ENCODE data around the gene RAMP2.
"Not testable (repeated sequence)": the region's sequence is repeated elsewhere in the genome, so short reads cannot be mapped to it uniquely, and the experiment has no call there.

The RAMP2 gene

GRCh38 chr17:42769964-42770363, 8.9 kb downstream of the RAMP2 start:
- not testable (repeated sequence) for DNase-seq

DNA sequence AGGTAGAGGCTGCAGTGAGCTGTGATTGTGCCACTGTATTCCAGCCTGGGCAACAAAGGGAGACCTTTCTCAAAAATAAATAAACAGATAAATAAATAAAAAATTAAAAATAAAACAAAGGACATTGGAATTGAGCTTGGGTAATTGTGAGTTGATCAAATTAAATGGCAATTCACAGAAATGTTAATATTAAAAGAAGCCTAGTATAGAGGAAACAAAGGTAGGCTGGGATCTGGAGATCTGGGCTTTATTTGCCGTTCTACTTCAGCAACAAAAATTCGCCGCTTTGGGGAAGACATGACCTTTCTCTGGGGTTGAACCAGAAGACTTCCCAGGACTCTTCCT, 11.9 kb downstream of the RAMP2 start:
- no peak for DNase-seq

- peak; percentile 34 for DNase-seq
Measured at GRCh38 chr17:42773290-42774035, 12.4 kb downstream of the RAMP2 start, which contains the start of gene VPS25. Gene VPS25 (plus strand): TSS chr17:42773449. CDS start chr17:42773476, 27 bp downstream.

DNA sequence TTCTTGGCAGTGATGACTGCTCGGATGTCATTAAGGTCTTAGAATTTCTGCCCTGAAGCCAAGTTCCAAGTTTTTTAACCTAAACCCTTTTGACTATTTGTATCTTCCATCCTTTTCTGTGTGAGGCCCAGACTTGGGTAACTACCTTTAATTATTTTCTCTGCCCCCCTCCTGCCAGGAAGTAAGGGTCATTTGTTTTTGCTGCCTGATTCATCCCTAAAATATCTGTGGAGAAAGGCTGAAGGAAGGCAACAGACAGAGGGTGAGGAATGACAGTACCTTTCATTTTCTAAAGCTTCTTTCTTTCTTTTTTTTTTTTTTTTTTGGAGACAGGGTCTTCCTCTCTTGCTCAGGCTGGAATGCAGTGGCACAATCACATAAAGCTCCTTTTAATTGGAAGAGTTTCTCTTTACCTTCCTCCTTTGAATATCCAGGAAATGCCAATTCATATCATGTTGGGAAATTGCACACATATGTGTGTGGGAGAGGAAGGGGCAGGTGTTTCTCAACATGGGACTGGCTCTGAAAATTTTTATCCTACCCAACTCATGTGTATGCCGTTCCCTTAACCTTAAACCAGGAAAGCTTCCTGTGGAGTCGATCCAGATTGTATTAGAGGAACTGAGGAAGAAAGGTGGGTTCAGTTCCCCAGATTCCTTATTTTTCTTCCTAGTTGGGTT, 13.2 kb downstream of the RAMP2 start:
- no peak for DNase-seq

GRCh38 chr17:42775534-42776098, 14.6 kb downstream of the RAMP2 start:
- no peak for DNase-seq

- DNase-seq = no peak
Measured at GRCh38 chr17:42778570-42778969, 17.5 kb downstream of the RAMP2 start.

DNA sequence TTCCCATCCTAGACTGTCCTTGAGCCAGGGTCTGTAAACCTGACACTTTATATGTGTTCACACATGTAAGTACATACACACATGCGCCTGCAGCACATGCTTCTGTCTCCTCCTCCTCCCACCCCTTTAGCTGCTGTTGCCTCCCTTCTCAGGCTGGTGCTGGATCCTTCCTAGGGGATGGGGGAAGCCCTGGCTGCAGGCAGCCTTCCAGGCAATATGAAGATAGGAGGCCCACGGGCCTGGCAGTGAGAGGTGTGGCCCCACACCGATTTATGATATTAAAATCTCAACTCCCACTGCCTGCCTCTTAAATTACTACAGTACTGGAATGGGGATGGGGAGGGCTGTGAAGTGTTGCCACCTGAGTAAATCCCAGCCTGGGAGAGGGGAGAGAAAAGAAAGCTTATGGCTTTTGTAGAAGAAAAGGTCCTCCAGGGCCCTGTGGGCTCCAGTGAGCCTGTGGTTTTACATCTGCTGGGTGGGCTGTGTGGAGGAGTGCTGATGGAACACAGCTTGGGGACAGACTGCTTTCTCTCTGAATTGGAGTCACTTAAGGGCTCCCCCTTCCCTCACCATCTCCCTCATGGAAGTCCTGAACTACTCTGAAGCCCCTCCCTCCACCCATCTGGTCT, 18.4 kb downstream of the RAMP2 start:
- no peak for DNase-seq

GRCh38 chr17:42779936-42780850, 19.2 kb downstream of the RAMP2 start, which contains the start of gene WNK4:
Gene WNK4 (plus strand): TSS chr17:42780610. CDS start chr17:42780699, 89 bp downstream.
- DNase-seq = peak; percentile 11

- no peak for DNase-seq
Measured at GRCh38 chr17:42780851-42781638, 20.0 kb downstream of the RAMP2 start.

GRCh38 chr17:42781639-42782165, 20.7 kb downstream of the RAMP2 start:
- no peak for DNase-seq

- no peak for DNase-seq
Measured at GRCh38 chr17:42782166-42783061, 21.4 kb downstream of the RAMP2 start.

DNA sequence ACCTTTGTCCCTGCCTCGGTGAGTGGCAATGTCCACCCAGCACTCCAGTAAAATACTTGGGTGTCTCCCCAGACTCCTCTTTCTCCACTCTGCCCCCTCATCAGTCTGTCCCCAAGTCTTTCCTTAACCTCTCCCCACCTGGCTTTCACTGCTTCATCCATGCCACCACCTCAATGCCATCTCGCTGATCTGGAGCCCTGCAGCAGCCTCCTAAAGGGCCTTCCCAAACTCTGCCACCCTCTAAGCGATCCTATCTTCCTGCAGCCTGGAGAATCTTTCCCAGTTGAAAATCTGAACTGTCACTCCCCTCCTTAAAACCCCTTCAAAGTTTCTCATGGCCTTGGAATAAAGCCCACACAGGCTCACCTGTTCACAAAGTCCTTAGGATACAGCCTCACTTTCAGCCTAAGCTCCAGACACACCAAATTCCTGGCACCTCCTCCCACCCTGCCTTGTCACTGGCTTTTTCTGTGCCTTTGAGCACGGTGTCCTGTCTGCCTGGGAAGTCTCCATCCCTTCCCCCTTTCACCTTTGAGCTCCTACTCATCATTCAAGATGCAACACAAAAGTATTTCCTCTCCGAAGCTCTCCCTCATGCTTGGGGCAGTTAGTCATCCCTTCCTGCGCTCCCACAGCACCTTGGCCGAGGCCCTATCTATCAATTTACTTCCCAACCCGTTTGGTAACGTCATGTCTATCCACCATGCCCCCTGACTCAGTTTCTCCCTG, 22.2 kb downstream of the RAMP2 start:
- DNase-seq = no peak

DNA sequence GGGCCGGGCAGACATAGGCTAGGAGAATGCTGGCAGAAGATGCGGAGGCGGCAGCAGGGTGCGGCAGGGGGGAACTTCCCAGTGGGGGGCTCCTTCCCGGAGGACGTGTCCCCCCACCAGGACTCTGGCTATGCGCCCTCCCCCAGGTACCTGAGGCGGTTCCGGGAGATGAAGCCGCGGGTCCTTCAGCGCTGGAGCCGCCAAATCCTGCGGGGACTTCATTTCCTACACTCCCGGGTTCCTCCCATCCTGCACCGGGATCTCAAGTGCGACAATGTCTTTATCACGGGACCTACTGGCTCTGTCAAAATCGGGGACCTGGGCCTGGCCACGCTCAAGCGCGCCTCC, 22.7 kb downstream of the RAMP2 start:
- DNase-seq = no peak

DNA sequence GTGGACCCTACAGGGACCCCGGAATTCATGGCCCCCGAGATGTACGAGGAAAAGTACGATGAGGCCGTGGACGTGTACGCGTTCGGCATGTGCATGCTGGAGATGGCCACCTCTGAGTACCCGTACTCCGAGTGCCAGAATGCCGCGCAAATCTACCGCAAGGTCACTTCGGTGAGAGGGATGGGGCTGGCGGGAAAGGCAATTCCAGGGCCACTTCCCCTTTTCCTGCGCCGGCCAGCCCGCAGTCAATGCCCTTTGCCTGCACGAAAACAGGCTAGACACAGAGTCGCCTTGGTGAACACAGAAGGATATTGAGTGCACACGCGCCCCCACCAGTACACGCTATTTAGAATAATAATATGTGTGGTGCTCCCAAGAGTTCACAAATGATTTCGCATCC, 23.4 kb downstream of the RAMP2 start:
- DNase-seq = no peak

DNA sequence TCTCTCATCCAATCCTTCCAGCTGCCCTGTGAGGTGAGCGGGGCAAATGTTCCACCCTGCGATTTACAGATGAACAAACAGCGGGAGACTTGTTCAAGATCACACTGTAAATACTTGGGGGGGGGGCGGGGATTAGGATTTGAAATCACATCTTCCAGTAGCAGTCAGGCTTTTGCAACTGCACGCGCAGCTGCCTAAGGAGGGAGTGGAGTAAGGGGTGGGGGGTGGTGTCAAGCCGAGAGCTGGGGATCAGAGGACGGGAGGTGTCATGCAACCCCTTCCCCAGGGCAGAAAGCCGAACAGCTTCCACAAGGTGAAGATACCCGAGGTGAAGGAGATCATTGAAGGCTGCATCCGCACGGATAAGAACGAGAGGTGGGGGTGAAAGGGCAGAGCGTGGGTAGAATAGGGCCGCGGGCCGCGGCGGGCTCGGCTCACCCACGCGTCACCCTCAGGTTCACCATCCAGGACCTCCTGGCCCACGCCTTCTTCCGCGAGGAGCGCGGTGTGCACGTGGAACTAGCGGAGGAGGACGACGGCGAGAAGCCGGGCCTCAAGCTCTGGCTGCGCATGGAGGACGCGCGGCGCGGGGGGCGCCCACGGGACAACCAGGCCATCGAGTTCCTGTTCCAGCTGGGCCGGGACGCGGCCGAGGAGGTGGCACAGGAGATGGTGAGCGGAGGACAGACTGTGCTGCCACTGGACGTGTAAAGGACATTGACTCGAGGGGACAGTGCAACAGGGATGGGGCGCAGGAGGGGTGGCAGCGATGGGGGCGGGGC, 24.0 kb downstream of the RAMP2 start:
- no peak for DNase-seq

- DNase-seq = no peak
Measured at GRCh38 chr17:42787266-42787665, 26.2 kb downstream of the RAMP2 start.

- DNase-seq = no peak
Measured at GRCh38 chr17:42791948-42792347, 30.9 kb downstream of the RAMP2 start.

DNA sequence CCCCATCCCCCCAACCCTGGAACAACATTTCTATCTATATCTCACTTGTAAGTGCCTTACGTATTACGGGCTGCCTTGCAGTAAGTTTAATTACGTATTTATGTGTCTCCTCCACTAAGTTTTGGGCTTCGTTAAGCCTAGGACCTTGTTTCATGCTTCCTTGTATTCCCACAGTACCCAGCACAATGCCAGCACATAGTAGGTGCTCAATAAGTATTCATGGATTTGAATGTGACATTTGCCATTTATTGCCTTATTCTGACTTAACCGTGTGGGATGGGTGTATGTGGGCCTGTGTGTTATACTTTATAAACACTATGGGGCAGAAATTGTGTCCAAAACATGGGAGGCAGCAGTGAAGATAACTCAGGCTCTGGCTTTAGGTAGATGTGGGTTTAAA, 31.5 kb downstream of the RAMP2 start:
- DNase-seq = no peak

DNA sequence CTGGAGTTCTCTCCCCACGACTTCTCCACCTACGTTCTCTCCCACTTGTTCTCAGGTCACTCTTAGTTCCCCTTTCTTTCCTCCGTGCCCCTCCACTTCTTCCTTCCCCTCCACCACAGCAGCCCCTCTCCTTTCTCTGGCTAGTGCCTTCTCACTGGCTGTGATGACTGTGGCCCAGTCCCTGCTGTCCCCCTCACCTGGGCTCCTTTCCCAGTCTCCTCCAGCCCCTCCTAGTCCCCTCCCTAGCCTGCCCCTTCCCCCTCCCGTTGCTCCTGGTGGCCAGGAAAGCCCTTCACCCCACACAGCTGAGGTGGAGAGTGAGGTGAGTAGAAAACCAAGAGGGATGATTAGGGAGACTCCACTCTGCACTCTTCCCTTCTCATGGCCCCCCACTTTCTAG, 34.0 kb downstream of the RAMP2 start:
- no peak for DNase-seq

Measured in NCI-H524 treated with DMSO at 0.1 percent for 48 hours (cell line).